GM10266 (cell line): ENCODE results near the gene COL23A1.
"Not testable (repeated sequence)": the region's sequence is repeated elsewhere in the genome, so short reads cannot be mapped to it uniquely, and the experiment has no call there.

Experiments used
- DNase-seq: peaks from one replicate; pipeline ENCODE4 v3.0.0; 2012; ENCODE audit errors: extremely low spot score
- CTCF ChIP-seq: IDR thresholded peaks from 2 replicates; pipeline ENCODE4 v1.5.1; 2012; ENCODE audit warnings: mild to moderate bottlenecking, low read depth; ENCODE audit not compliant: control insufficient read depth, insufficient read depth; ENCODE audit errors: missing control alignments

COL23A1 gene

GRCh38 chr5:178241231-178241663 is 348.9 kb downstream of the COL23A1 start:
- no peak for DNase-seq
- no peak for TF ChIP-seq CTCF

GRCh38 chr5:178240766-178241165 is 349.4 kb downstream of the COL23A1 start:
- no peak for TF ChIP-seq CTCF
- no peak for DNase-seq

GRCh38 chr5:178240341-178240741 is 349.9 kb downstream of the COL23A1 start:
- no peak for DNase-seq
- no peak for TF ChIP-seq CTCF

GRCh38 chr5:178239626-178240301 is 350.4 kb downstream of the COL23A1 start:
- DNase-seq = not testable (repeated sequence)

GRCh38 chr5:178238711-178239592 is 351.2 kb downstream of the COL23A1 start:
- DNase-seq = no peak
- TF ChIP-seq CTCF = no peak

- DNase-seq = no peak
- no peak for TF ChIP-seq CTCF
Observed at GRCh38 chr5:178238313-178238635, 351.9 kb downstream of the COL23A1 start.

GRCh38 chr5:178237431-178238312 is 352.5 kb downstream of the COL23A1 start:
- no peak for TF ChIP-seq CTCF
- no peak for DNase-seq
